Cardiac muscle cell (in vitro differentiated cells and primary cell): Measurements from ENCODE around the gene RET. TPM values are rescaled to one million over a fixed set of nuclear protein-coding genes. Genes with fewer than 3 reads are reported as not detected.
"Not testable (repeated sequence)": the region's sequence is repeated elsewhere in the genome, so short reads cannot be mapped to it uniquely, and the experiment has no call there.

ENCODE experiments used
- DNase-seq, 2 donors: peaks; one replicate each; pipeline versions ENCODE4 v3.0.0 to v3.0.0-alpha.2; 2010 to 2017; ENCODE audit warnings: low read depth in 1 of 2, low spot score in 1 of 2
- H3K27ac ChIP-seq: fragments of 200-600 bp; sonication (generic); 2 replicates; pipeline ENCODE4 v1.5.1; 2016
- H3K27me3 ChIP-seq: fragments of 200-600 bp; sonication (generic); 2 replicates; pipeline ENCODE4 v1.6.0; 2016; ENCODE audit warnings: control low read depth
- H3K36me3 ChIP-seq: fragments of 200-600 bp; sonication (generic); 2 replicates; pipeline ENCODE4 v1.5.1; 2016; ENCODE audit warnings: control low read depth
- H3K4me1 ChIP-seq: fragments of 200-600 bp; sonication (generic); 2 replicates; pipeline ENCODE4 v1.8.1; 2017; ENCODE audit warnings: low read depth, mild to moderate bottlenecking, mixed run types
- H3K4me3 ChIP-seq: fragments of 200-600 bp; sonication (generic); 2 replicates; pipeline ENCODE4 v1.5.1; 2016; ENCODE audit warnings: mild to moderate bottlenecking
- H3K9me3 ChIP-seq: fragments of 200-600 bp; sonication (generic); 2 replicates; pipeline ENCODE4 v1.5.1; 2017; ENCODE audit warnings: low read depth, mild to moderate bottlenecking, control low read depth
- polyA plus RNA-seq: library from polyadenylated mRNA; unstranded; fragments of >200 nt; fragmentation: Nextera tagmentation; extraction: Ambion mirVana; gene quantifications from 2 replicates; pipeline ENCODE4 v1.2.1, GENCODE V29; 2016
- total RNA-seq: library from RNA; depleted of rRNA; stranded (reverse); fragments of >200 nt; gene quantifications from 2 replicates; pipeline ENCODE4 v1.2.3, GENCODE V29; 2016
- TF ChIP-seq, protein P1 (sequence below): IDR thresholded peaks from 2 replicates; pipeline ENCODE4 v1.5.1; 2012; ENCODE audit warnings: low read depth, mild to moderate bottlenecking, low read length

RET gene
- total and polyA plus RNA-seq, 2 experiments from 2014 or later, result 0.09 TPM; not detected in 1

DNA sequence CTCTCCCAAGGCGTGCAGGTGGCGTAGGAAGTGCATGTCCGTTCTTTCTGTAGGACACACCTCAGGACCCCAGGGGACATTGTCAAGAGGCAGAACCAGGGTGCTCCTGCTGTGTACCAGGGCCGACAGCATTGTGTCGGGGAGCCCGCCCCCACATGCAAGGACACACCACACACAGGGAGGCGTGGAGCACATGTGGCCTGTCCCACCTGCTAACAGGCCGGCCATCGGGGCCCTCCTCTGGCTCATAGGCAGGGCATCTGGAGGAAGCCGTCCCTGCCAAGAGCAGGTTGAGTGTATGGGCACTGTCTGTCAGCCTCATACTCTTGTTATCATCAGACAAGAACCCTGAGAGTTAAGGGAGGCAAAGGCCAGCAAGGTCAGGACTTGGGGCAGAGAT lies 12.7 kb downstream of the RET start:
- Histone ChIP-seq H3K36me3 (no peaks in the 10 kb centered on the region), H3K4me1 (no peaks in the 10 kb centered on the region), H3K27me3 (no peaks in the 10 kb centered on the region), H3K9me3 (no peaks in the 10 kb centered on the region), H3K4me3 (no peak overlapping the region), H3K27ac (no peak overlapping the region)
- DNase-seq, result no peak
- TF ChIP-seq, protein P1, sequence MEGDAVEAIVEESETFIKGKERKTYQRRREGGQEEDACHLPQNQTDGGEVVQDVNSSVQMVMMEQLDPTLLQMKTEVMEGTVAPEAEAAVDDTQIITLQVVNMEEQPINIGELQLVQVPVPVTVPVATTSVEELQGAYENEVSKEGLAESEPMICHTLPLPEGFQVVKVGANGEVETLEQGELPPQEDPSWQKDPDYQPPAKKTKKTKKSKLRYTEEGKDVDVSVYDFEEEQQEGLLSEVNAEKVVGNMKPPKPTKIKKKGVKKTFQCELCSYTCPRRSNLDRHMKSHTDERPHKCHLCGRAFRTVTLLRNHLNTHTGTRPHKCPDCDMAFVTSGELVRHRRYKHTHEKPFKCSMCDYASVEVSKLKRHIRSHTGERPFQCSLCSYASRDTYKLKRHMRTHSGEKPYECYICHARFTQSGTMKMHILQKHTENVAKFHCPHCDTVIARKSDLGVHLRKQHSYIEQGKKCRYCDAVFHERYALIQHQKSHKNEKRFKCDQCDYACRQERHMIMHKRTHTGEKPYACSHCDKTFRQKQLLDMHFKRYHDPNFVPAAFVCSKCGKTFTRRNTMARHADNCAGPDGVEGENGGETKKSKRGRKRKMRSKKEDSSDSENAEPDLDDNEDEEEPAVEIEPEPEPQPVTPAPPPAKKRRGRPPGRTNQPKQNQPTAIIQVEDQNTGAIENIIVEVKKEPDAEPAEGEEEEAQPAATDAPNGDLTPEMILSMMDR, result no peak

DNA sequence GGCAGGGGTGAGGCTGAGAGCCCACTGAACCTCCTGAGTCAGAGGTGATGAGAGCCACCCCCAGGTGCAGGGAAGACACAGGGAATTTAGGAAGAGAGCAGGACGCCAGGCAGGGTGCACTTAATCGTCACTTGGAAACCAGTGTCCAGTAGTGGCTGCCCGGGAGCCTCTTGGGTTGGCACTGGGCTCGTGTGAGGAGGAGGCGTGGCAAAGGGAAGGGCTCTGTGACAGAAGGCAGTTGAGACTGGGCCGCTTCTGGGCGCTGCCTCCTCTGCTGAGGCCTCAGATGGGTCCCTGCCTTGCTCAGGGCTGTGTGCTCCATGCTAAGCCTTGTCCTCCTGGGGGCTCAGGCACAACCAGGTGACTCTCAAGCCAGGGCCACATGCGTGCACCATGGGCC lies 13.3 kb downstream of the RET start:
- no peaks in the 10 kb centered on the region for H3K27me3 ChIP-seq

DNA sequence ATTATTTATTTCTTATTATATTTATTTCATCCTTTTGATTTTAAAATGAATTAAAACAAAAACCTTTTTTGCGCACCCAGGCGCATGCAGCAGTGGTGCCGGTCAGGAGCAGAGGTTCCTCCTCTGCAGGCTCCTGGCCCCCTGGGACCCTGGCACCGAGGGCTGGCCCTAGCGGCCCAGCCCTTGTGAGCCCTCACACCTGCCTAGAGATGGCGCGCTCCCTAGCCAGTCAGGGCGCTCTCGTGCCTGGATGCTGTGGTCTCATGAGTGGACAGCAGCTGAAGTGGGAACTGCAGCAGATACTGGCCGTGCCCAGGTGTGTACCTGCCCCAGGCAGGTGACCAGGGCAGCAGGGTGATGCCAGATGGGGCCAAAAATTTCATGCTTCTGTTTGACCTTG lies 13.8 kb downstream of the RET start:
- Histone ChIP-seq H3K27ac (no peak overlapping the region), H3K9me3 (no peaks in the 10 kb centered on the region), H3K4me1 (no peaks in the 10 kb centered on the region), H3K36me3 (no peaks in the 10 kb centered on the region), H3K27me3 (no peaks in the 10 kb centered on the region), H3K4me3 (no peak overlapping the region)
- TF ChIP-seq, protein P1, result no peak
- DNase-seq, result no peak

More for the DNA sequence above, 13.3 kb downstream of the RET start:
- no peak overlapping the region for H3K27ac ChIP-seq
- no peak overlapping the region for H3K4me3 ChIP-seq
- no peaks in the 10 kb centered on the region for H3K36me3 ChIP-seq
- H3K4me1 ChIP-seq, result no peaks in the 10 kb centered on the region
- DNase-seq, result no peak
- no peaks in the 10 kb centered on the region for H3K9me3 ChIP-seq
- TF ChIP-seq, protein P1, result no peak

DNA sequence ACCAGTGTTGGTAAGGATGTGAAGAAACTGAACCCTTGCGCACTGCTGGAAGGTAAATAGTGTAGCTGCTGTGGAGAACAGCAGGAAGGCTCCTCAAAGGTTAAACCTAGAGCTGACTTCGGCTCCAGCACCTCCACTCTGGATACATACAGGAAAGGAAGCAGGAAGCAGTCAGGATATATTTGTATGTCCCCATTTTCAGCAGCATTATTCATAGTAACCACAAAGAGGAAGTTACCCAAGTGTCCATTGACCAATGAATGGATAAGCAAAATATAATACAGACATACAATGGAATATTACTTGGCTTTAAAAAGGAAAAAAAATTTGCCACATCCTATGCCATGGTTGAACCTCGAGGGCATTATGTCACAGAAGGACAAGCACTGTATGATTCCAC lies 15.0 kb downstream of the RET start:
- TF ChIP-seq, protein P1, result no peak
- H3K27me3 ChIP-seq, result no peaks in the 10 kb centered on the region

DNA sequence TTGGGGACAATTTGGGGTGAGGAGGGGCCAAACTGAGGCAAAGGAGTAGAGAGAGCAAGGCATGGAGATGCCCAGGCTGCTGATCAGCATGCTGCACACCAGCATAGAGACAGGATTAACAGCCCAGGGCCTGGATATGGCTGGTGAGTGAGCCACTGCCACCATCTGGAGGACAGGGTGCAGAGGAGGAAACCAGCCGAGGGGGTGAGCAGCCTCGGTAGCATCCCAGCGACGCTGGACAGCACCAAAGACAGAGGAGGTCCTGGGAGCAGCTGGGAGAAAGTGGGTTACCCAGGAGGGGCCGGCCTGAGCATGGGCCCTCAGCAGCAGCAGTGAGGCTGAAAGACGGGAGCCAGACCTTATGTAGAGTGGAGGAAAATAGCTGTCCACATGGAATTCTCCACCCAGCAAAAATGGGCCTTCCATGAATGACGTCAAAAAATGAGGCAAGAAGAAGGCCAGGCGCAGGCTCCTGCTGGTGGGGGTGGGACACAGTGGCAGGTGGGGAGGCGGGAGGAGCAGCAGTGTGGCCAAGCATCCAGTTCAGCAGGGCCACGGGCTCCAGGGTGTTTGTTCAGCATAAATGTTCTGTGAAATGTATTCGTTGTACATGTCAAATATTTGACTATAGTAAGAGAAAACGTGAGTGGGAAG lies 16.7 kb downstream of the RET start:
- Histone ChIP-seq H3K27me3 (no peaks in the 10 kb centered on the region), H3K4me1 (no peaks in the 10 kb centered on the region), H3K27ac (no peak overlapping the region), H3K9me3 (no peaks in the 10 kb centered on the region), H3K4me3 (no peak overlapping the region), H3K36me3 (no peaks in the 10 kb centered on the region)
- TF ChIP-seq, protein P1, result peak; percentile 11
- DNase-seq, result peak in 1 of 2 donors; percentile 55

More for the DNA sequence above, 15.0 kb downstream of the RET start:
- Histone ChIP-seq H3K27ac (no peak overlapping the region), H3K9me3 (no peaks in the 10 kb centered on the region), H3K36me3 (no peaks in the 10 kb centered on the region), H3K4me3 (no peak overlapping the region), H3K4me1 (no peaks in the 10 kb centered on the region)
- DNase-seq, result no peak

DNA sequence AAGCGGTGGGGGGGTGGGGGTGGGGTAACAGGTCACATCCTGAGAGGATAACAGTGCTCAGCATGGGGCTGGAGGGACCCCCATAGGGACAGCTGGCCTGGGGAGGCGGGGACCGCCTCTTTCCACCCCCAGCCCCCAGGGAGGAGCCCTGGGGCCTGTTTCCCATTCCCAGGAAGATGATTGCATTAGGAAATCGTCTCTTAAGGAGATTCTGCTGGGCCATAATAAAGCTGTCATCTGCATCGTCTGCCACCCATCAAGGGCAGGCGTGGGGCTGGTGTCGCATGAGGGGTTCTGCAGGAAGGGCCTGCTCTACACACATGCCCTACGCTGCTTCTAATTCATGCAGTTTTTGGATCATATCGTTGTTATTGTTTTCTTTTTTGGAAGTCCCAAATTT lies 17.2 kb downstream of the RET start:
- Histone ChIP-seq H3K27me3 (no peaks in the 10 kb centered on the region), H3K27ac (no peak overlapping the region), H3K4me3 (no peak overlapping the region), H3K36me3 (no peaks in the 10 kb centered on the region), H3K4me1 (no peaks in the 10 kb centered on the region), H3K9me3 (no peaks in the 10 kb centered on the region)
- TF ChIP-seq, protein P1, result no peak
- no peak for DNase-seq

DNA sequence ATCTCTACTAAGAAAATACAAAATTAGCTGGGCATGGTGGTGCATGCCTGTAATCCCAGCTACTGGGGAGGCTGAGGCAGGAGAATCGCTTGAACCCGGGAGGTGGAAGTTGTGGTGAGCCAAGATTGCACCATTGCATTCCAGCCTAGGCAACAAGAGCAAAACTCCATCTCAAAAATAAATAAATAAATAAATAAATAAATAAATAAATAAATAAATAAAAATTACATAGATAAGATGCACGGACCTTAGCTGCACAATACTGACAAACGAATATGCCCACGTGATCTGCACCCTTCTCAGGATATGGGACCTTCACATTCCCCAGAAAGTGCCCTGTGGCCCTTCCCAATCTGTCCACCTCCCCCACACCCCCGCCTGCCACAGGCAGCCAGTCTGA lies 22.5 kb downstream of the RET start:
- H3K4me3 ChIP-seq, H3K36me3 ChIP-seq, H3K4me1 ChIP-seq, DNase-seq, H3K27ac ChIP-seq, H3K9me3 ChIP-seq: not testable (repeated sequence)
- H3K27me3 ChIP-seq, result peaks cover 21% of the 10 kb centered on the region
